HepG2 (cell line): ENCODE measurements around the gene DYSF.

ENCODE experiments used
- JUND ChIP-seq: sonication (generic); formaldehyde crosslinking; IDR thresholded peaks from 2 replicates; pipeline ENCODE4 v1.8.0; 2022; ENCODE audit warnings: mild to moderate bottlenecking, missing genetic modification reagents
- POLR2AphosphoS5 ChIP-seq: IDR thresholded peaks from 2 replicates; pipeline ENCODE4 v1.6.1; 2012; ENCODE audit warnings: low read depth, low read length
- SP1 ChIP-seq, 2 experiments: fragments of 450-650 bp in 1 of 2; sonication (generic) in 1 of 2; formaldehyde crosslinking in 1 of 2; IDR thresholded peaks; 2 replicates each; pipeline versions ENCODE4 v1.4.0 to v1.6.1; 2016 to 2020; ENCODE audit warnings: missing genetic modification reagents in 1 of 2
- SPEN ChIP-seq: sonication (generic); formaldehyde crosslinking; IDR thresholded peaks from 2 replicates; pipeline ENCODE4 v1.5.1; 2020; ENCODE audit warnings: low read depth, mild to moderate bottlenecking, missing genetic modification reagents
- ZNF10 ChIP-seq: sonication (generic); formaldehyde crosslinking; IDR thresholded peaks from 2 replicates; pipeline ENCODE4 v1.4.0; 2020; ENCODE audit warnings: mild to moderate bottlenecking, low read depth, missing genetic modification reagents, borderline replicate concordance
- ZNF713 ChIP-seq: sonication (generic); formaldehyde crosslinking; IDR thresholded peaks from 2 replicates; pipeline ENCODE4 v1.4.0; 2020; ENCODE audit warnings: mild to moderate bottlenecking, missing genetic modification reagents
- TF ChIP-seq, protein P1 (sequence below): IDR thresholded peaks from 2 replicates; pipeline ENCODE4 v1.6.1; 2016; ENCODE audit warnings: missing compliant biosample characterization, missing genetic modification reagents, borderline replicate concordance

- TF ChIP-seq SP1 (IDR thresholded peaks at IDR 0.05) (no peak), SP1 (CRISPR knock-in tag; IDR thresholded peaks at IDR 0.05) (no peak), ZNF713 (CRISPR knock-in tag) (no peak), SPEN (no peak), POLR2AphosphoS5 (no peak), ZNF10 (CRISPR knock-in tag) (no peak), JUND (CRISPR knock-in tag) (no peak)
- TF ChIP-seq, protein P1, sequence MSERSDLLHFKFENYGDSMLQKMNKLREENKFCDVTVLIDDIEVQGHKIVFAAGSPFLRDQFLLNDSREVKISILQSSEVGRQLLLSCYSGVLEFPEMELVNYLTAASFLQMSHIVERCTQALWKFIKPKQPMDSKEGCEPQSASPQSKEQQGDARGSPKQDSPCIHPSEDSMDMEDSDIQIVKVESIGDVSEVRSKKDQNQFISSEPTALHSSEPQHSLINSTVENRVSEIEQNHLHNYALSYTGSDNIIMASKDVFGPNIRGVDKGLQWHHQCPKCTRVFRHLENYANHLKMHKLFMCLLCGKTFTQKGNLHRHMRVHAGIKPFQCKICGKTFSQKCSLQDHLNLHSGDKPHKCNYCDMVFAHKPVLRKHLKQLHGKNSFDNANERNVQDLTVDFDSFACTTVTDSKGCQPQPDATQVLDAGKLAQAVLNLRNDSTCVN (CRISPR knock-in tag), result no peak
These were observed 118.6 kb downstream of the DYSF start for GRCh38 chr2:71571945-71572344.
